HepG2 (cell line): Measurements from ENCODE around the gene STARD13.

Experiments used
- AKAP8 ChIP-seq: sonication (generic); formaldehyde crosslinking; IDR thresholded peaks from 2 replicates; pipeline ENCODE4 v1.5.1; 2020; ENCODE audit warnings: mild to moderate bottlenecking, missing genetic modification reagents
- ELK4 ChIP-seq: sonication (generic); formaldehyde crosslinking; IDR thresholded peaks from 2 replicates; pipeline ENCODE4 v1.9.0; 2021; ENCODE audit warnings: missing genetic modification reagents, borderline replicate concordance
- YY1 ChIP-seq: IDR thresholded peaks from 2 replicates; pipeline ENCODE4 v1.6.1; 2011; ENCODE audit warnings: low read length, low read depth, moderate library complexity, mild to moderate bottlenecking; ENCODE audit not compliant: insufficient read depth, insufficient replicate concordance
- ZNF546 ChIP-seq: sonication (generic); formaldehyde crosslinking; conservative IDR thresholded peaks from 2 replicates; pipeline ENCODE4 v1.8.1; 2023; ENCODE audit warnings: mild to moderate bottlenecking, missing genetic modification reagents
- ZZZ3 ChIP-seq: sonication (generic); formaldehyde crosslinking; IDR thresholded peaks from 2 replicates; pipeline ENCODE4 v1.4.0; 2020; ENCODE audit warnings: missing genetic modification reagents, mild to moderate bottlenecking, borderline replicate concordance

DNA sequence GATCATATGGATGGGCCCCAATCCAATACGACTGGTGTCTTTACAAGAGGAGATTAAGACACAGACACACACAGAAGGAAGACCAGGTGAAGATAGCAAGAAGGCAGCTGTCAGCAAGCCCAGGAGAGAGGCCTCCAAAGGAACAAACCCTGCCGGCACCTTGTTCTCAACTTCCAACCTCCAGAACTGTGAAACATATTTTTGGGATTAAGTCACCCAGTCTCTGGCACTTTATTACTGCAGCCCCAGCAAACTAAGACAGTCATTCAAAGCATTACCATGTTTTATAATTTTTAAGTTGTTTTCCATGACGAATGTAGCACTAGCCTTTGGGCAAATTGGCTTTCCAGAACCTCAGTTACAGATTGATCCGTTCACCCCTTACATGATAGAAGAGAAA lies 11.3 kb downstream of the STARD13 start:
- no peak for TF ChIP-seq ZNF546
- no peak for TF ChIP-seq ZZZ3
- no peak for TF ChIP-seq AKAP8 (CRISPR knock-in tag)
- no peak for TF ChIP-seq YY1
- no peak for TF ChIP-seq ELK4 (CRISPR knock-in tag)
